Thyroid gland (tissue), 4 donors: ENCODE results near the gene SCRN2.

ENCODE experiments used
- POLR2A ChIP-seq, 2 donors: fragments of 450-650 bp; IDR thresholded peaks; one replicate each; pipeline ENCODE4 v1.6.1; 2017; ENCODE audit warnings: antibody characterized with exemption in 2 of 2, mild to moderate bottlenecking in 2 of 2, moderate library complexity in 1 of 2
- TF ChIP-seq, protein P1 (sequence below), 6 experiments: fragments of 200-600 bp in 3 of 6; fragments of 450-650 bp in 3 of 6; sonication (generic) in 3 of 6; IDR thresholded peaks; one replicate each; pipeline ENCODE4 v1.5.1; 2016 to 2019; ENCODE audit warnings: antibody characterized with exemption in 6 of 6, mild to moderate bottlenecking in 2 of 6, inconsistent platforms in 1 of 6, moderate library complexity in 1 of 6

DNA sequence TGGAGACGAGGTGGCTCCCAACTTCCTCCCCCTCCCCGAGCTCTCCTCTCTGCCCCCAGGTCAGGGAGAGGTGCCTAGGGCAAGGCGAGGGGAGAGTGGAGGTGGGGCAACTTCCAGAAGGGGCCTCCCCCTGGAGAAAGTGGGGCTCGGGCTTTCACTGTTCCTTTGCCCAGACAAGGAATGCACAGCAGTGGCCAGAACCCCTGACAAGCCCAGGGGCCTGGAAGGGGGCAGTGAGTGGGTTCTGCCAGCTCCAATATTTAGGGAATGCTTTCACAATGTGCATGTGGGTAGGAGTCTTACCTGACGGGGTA, 43.3 kb upstream of the SCRN2 start:
- TF ChIP-seq, protein P1, sequence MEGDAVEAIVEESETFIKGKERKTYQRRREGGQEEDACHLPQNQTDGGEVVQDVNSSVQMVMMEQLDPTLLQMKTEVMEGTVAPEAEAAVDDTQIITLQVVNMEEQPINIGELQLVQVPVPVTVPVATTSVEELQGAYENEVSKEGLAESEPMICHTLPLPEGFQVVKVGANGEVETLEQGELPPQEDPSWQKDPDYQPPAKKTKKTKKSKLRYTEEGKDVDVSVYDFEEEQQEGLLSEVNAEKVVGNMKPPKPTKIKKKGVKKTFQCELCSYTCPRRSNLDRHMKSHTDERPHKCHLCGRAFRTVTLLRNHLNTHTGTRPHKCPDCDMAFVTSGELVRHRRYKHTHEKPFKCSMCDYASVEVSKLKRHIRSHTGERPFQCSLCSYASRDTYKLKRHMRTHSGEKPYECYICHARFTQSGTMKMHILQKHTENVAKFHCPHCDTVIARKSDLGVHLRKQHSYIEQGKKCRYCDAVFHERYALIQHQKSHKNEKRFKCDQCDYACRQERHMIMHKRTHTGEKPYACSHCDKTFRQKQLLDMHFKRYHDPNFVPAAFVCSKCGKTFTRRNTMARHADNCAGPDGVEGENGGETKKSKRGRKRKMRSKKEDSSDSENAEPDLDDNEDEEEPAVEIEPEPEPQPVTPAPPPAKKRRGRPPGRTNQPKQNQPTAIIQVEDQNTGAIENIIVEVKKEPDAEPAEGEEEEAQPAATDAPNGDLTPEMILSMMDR (IDR thresholded peaks at IDR 0.05), result no peak
- TF ChIP-seq POLR2A (IDR thresholded peaks at IDR 0.05), result no peak
